ENCODE measurements around the gene PRR18. TPM values are rescaled to one million over a fixed set of nuclear protein-coding genes. Genes with fewer than 3 reads are reported as not detected.
A peak's percentile ranks its signal among the peaks of the same experiment; 100 is the strongest.

PRR18 gene
- total and polyA plus RNA-seq, 2 of the 13 experiments (the other 11 are each of a cell fraction or from before 2014, with no cell fraction given) = 0.04 TPM

DNA sequence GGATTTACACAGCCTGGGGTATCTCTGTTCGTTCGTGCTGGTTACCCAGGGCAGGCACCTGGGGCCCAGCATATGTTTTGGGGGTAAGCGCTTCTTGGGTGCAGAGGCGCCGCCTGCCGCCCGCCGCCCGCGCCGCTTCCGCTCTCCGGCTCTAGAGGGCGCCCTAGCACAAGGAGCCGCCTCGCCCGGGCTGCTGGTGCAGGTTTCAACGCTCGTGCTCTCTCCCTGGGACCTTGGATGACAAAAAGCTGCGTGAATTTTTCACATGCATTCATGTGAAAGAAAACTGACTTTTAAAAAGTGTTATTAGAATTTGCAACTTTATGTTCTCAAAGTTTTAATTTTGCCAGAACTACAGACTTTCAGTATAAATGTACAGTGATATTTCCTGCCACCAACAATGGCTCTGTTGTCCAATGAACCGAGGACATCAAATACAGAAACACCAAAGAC is 32.5 kb downstream of the PRR18 start (continued):
- TF ChIP-seq ZNF672 (CRISPR knock-in tag; IDR thresholded peaks at IDR 0.05) (no peak), KLF11 (CRISPR knock-in tag; IDR thresholded peaks at IDR 0.05) (0 out of 2 replicates have a peak, but pooled peaks have one; percentile 30), KLF16 (CRISPR knock-in tag; IDR thresholded peaks at IDR 0.05) (peak in 1 of 2 experiments; percentile 71; a peak in 2 of 4 replicates), YEATS4 (CRISPR knock-in tag; IDR thresholded peaks at IDR 0.05; ENCODE audit: borderline replicate concordance) (no peak), ATF2 (CRISPR knock-in tag; IDR thresholded peaks at IDR 0.05) (peak; percentile 45; the same call in 1 of the 2 replicates), HMGXB3 (CRISPR knock-in tag; IDR thresholded peaks at IDR 0.05; ENCODE audit: borderline replicate concordance) (peak; percentile 50; the same call in 1 of the 2 replicates), ZNF850 (CRISPR knock-in tag; conservative IDR thresholded peaks at IDR 0.05) (no peak), REPIN1 (CRISPR knock-in tag; IDR thresholded peaks at IDR 0.05; ENCODE audit: borderline replicate concordance, low read depth) (peak; percentile 63; the same call in 1 of the 2 replicates), RERE (CRISPR knock-in tag; IDR thresholded peaks at IDR 0.05; ENCODE audit: low read depth) (0 out of 2 replicates have a peak, but pooled peaks have one; percentile 23)
- TF ChIP-seq, protein P1, sequence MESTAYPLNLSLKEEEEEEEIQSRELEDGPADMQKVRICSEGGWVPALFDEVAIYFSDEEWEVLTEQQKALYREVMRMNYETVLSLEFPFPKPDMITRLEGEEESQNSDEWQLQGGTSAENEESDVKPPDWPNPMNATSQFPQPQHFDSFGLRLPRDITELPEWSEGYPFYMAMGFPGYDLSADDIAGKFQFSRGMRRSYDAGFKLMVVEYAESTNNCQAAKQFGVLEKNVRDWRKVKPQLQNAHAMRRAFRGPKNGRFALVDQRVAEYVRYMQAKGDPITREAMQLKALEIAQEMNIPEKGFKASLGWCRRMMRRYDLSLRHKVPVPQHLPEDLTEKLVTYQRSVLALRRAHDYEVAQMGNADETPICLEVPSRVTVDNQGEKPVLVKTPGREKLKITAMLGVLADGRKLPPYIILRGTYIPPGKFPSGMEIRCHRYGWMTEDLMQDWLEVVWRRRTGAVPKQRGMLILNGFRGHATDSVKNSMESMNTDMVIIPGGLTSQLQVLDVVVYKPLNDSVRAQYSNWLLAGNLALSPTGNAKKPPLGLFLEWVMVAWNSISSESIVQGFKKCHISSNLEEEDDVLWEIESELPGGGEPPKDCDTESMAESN (CRISPR knock-in tag; conservative IDR thresholded peaks at IDR 0.05) = no peak
- TF ChIP-seq, protein P2, sequence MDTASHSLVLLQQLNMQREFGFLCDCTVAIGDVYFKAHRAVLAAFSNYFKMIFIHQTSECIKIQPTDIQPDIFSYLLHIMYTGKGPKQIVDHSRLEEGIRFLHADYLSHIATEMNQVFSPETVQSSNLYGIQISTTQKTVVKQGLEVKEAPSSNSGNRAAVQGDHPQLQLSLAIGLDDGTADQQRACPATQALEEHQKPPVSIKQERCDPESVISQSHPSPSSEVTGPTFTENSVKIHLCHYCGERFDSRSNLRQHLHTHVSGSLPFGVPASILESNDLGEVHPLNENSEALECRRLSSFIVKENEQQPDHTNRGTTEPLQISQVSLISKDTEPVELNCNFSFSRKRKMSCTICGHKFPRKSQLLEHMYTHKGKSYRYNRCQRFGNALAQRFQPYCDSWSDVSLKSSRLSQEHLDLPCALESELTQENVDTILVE (CRISPR knock-in tag; IDR thresholded peaks at IDR 0.05) = 0 out of 2 replicates have a peak, but pooled peaks have one; percentile 20

All from HepG2 (cell line).